B cell (primary cell): ENCODE measurements around the gene RELB. TPM values are rescaled to one million over a fixed set of nuclear protein-coding genes. Genes with fewer than 3 reads are reported as not detected.

Experiments
- ATAC-seq: fragments of 200-7000 bp; cut with Tn5 transposase; one replicate; pipeline ENCODE4 v1.10.0; 2021; ENCODE audit warnings: low read depth, mild to moderate bottlenecking, moderate number of reproducible peaks, moderate library complexity
- CTCF ChIA-PET: fragments of 350-600 bp; sonication (Branson Sonifier 250); formaldehyde crosslinking; loops from one replicate; lab custom pipeline; 2021; ENCODE audit warnings: antibody characterized with exemption, inconsistent platforms; lab: Charles Lee
- POLR2A ChIA-PET: fragments of 350-600 bp; sonication (Branson Sonifier 250); formaldehyde crosslinking; loops from one replicate; lab custom pipeline; 2021; ENCODE audit warnings: antibody characterized with exemption; lab: Charles Lee
- DNase-seq: peaks from one replicate; pipeline ENCODE4 v3.0.0; 2013
- H2AFZ ChIP-seq: 2 replicates; pipeline ENCODE4 v1.6.1; 2012; ENCODE audit warnings: mild to moderate bottlenecking, low read depth, low read length; ENCODE audit not compliant: insufficient read depth, poor library complexity, severe bottlenecking
- H3K27ac ChIP-seq, 2 donors: 1 replicate in 1 of 2; 2 replicates in 1 of 2; pipeline ENCODE4 v1.5.1; 2012 to 2013; ENCODE audit warnings: low read length in 2 of 2, mild to moderate bottlenecking in 2 of 2, moderate library complexity in 1 of 2
- H3K27me3 ChIP-seq, 4 experiments: fragments of 200-600 bp in 1 of 4; sonication (generic) in 1 of 4; replicated peaks in 1 of 4; 1 replicate in 2 of 4; 2 replicates in 2 of 4; pipeline versions ENCODE4 v1.6.1 to v1.7.0; 2013 to 2016; ENCODE audit warnings: low read length in 3 of 4, mild to moderate bottlenecking in 2 of 4, mixed read lengths in 1 of 4, moderate library complexity in 1 of 4; ENCODE audit not compliant: insufficient read depth in 4 of 4, control insufficient read depth in 3 of 4; ENCODE audit errors: control extremely low read depth in 1 of 4
- H3K36me3 ChIP-seq, 2 experiments: replicated peaks in 1 of 2; 1 replicate in 1 of 2; 2 replicates in 1 of 2; pipeline versions ENCODE4 v1.6.1 to v1.7.1; 2013; ENCODE audit warnings: low read length in 1 of 2; ENCODE audit not compliant: insufficient read depth in 2 of 2, control insufficient read depth in 1 of 2; ENCODE audit errors: control extremely low read depth in 1 of 2, extremely low read depth in 1 of 2
- H3K4me1 ChIP-seq, 2 donors: fragments of 200-600 bp in 1 of 2; sonication (generic) in 1 of 2; 1 replicate in 1 of 2; 2 replicates in 1 of 2; pipeline versions ENCODE4 v1.5.1 to v1.6.1; 2013 to 2017; ENCODE audit warnings: low read length in 2 of 2; ENCODE audit not compliant: control insufficient read depth in 2 of 2, insufficient read depth in 2 of 2
- H3K4me2 ChIP-seq: replicated peaks from 2 replicates; pipeline ENCODE3; 2012; ENCODE audit warnings: mild to moderate bottlenecking, low read depth, low read length; ENCODE audit not compliant: poor library complexity, severe bottlenecking
- H3K4me3 ChIP-seq, 5 experiments: fragments of 200-600 bp in 1 of 5; sonication (generic) in 1 of 5; 1 replicate in 3 of 5; 2 replicates in 2 of 5; pipeline versions ENCODE4 v1.5.1 to v1.7.0; 2011 to 2016; ENCODE audit warnings: low read length in 4 of 5, mild to moderate bottlenecking in 4 of 5, low read depth in 2 of 5, control low read depth in 1 of 5, moderate library complexity in 1 of 5; ENCODE audit not compliant: insufficient read depth in 1 of 5; ENCODE audit errors: control extremely low read depth in 1 of 5, extremely low read depth in 1 of 5
- H3K79me2 ChIP-seq: fragments of 200-600 bp; sonication (generic); one replicate; pipeline ENCODE4 v1.6.0; 2016; ENCODE audit warnings: low read length; ENCODE audit not compliant: control insufficient read depth, insufficient read depth
- H3K9ac ChIP-seq: fragments of 200-600 bp; sonication (generic); 2 replicates; pipeline ENCODE4 v1.6.1; 2017; ENCODE audit warnings: mild to moderate bottlenecking, low read length, moderate library complexity
- H3K9me3 ChIP-seq, 3 donors: one replicate each; pipeline versions ENCODE4 v1.6.1 to v1.7.1; 2013; ENCODE audit warnings: low read length in 2 of 3; ENCODE audit not compliant: control insufficient read depth in 2 of 3, insufficient read depth in 1 of 3; ENCODE audit errors: control extremely low read depth in 1 of 3
- H4K20me1 ChIP-seq: 2 replicates; pipeline ENCODE4 v1.6.0; 2012; ENCODE audit warnings: mild to moderate bottlenecking, low read length; ENCODE audit not compliant: insufficient read depth, control insufficient read depth, poor library complexity, severe bottlenecking
- H3K27ac Mint-ChIP-seq: one replicate; pipeline ENCODE4 v1.8.0; 2021; ENCODE audit warnings: mixed read lengths
- H3K27me3 Mint-ChIP-seq: one replicate; pipeline ENCODE4 v1.8.0; 2021; ENCODE audit warnings: mixed read lengths
- H3K4me1 Mint-ChIP-seq: one replicate; pipeline ENCODE4 v1.8.0; 2021; ENCODE audit warnings: mixed read lengths
- H3K4me3 Mint-ChIP-seq: one replicate; pipeline ENCODE4 v1.8.0; 2021; ENCODE audit warnings: mixed read lengths
- H3K9me3 Mint-ChIP-seq: one replicate; pipeline ENCODE4 v1.8.0; 2022; ENCODE audit warnings: mixed read lengths; ENCODE audit not compliant: insufficient read depth
- EZH2 ChIP-seq: IDR thresholded peaks from 2 replicates; pipeline ENCODE4 v1.6.1; 2012; ENCODE audit warnings: borderline replicate concordance, low read depth, mild to moderate bottlenecking, moderate library complexity, low read length; ENCODE audit not compliant: insufficient read depth, poor library complexity, severe bottlenecking
- WGBS: methylation state at CpG from one replicate; pipeline ENCODE4 v1.1.5; 2013; ENCODE audit warnings: missing lambda C conversion rate; ENCODE audit not compliant: insufficient coverage; 5-methylcytosine and 5-hydroxymethylcytosine counted together
- intact Hi-C: fragments of 100-400 bp; cut with micrococcal nuclease; formaldehyde crosslinking; loops from one replicate; pipeline ENCODE4 v1.10.0; 2022
- polyA plus RNA-seq: library from polyadenylated mRNA; depleted of rRNA; stranded (reverse); fragments of >200 nt; gene quantifications from 2 replicates; pipeline ENCODE4 v1.2.3, GENCODE V29; 2012
- total RNA-seq, 2 donors: library from RNA; stranded (reverse); fragments of 120-200 nt in 1 of 2; gene quantifications; 1 replicate in 1 of 2; 2 replicates in 1 of 2; pipeline versions ENCODE4 v1.2.3 to v1.2.4, GENCODE V29; 2013 to 2022
- TF ChIP-seq, protein P1 (sequence below): fragments of 200-600 bp; IDR thresholded peaks from one replicate; pipeline ENCODE4 v1.8.0; 2022; ENCODE audit warnings: antibody characterized with exemption, mild to moderate bottlenecking

Gene RELB
- total and polyA plus RNA-seq, 2 donors (not counting 1 experiment from before 2014, with no cell fraction given): 63.8 to 106 TPM

DNA sequence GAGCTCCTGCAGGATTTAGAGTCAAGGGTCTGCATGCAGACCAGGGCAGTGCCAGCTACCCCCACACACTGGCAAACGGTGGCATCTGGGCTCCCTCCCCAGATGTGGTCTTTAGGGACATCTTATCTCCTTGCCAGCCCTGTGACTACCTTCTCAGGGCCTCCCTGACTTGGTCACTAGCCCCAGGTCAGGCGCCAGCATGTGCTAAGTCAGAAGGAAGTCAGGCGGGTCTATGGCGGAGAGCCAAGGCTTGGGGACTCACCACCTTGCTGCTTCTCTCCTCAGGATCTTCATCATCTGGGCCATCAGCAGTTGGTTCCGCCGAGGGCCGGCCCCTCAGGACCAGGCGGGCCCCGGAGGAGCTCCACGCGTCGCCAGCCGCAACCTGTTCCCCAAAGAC lies 28.5 kb upstream of the RELB start:
- Histone ChIP-seq H4K20me1 (peaks cover 48% of the 10 kb centered on the region), H2AFZ (no peak overlapping the region), H3K9ac (no peak overlapping the region), H3K27me3 (no peaks in the 10 kb centered on the region), H3K9me3 (no peaks in the 10 kb centered on the region), H3K36me3 (peaks cover 3 to 71% of the 10 kb centered on the region in 2 experiments), H3K4me2 (no peak overlapping the region), H3K27ac (no peak overlapping the region), H3K4me3 (no peak overlapping the region), H3K4me1 (peaks cover 4 to 12% of the 10 kb centered on the region in 2 donors), H3K79me2 (peaks cover 55% of the 10 kb centered on the region)
- TF ChIP-seq EZH2: no peak
- TF ChIP-seq, protein P1, sequence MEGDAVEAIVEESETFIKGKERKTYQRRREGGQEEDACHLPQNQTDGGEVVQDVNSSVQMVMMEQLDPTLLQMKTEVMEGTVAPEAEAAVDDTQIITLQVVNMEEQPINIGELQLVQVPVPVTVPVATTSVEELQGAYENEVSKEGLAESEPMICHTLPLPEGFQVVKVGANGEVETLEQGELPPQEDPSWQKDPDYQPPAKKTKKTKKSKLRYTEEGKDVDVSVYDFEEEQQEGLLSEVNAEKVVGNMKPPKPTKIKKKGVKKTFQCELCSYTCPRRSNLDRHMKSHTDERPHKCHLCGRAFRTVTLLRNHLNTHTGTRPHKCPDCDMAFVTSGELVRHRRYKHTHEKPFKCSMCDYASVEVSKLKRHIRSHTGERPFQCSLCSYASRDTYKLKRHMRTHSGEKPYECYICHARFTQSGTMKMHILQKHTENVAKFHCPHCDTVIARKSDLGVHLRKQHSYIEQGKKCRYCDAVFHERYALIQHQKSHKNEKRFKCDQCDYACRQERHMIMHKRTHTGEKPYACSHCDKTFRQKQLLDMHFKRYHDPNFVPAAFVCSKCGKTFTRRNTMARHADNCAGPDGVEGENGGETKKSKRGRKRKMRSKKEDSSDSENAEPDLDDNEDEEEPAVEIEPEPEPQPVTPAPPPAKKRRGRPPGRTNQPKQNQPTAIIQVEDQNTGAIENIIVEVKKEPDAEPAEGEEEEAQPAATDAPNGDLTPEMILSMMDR: no peak
- Mint-ChIP-seq H3K4me3 (no peak overlapping the region), H3K27ac (no peak overlapping the region), H3K9me3 (no peaks in the 10 kb centered on the region), H3K4me1 (peaks cover 6% of the 10 kb centered on the region), H3K27me3 (no peaks in the 10 kb centered on the region)
- ChIA-PET POLR2A (no interaction called here), CTCF (no interaction called here)
- no peak for ATAC-seq
- DNase-seq: no peak
- intact Hi-C loops: no loop called here
- WGBS: 96% methylated on average over 13 of the region's 13 CpGs

DNA sequence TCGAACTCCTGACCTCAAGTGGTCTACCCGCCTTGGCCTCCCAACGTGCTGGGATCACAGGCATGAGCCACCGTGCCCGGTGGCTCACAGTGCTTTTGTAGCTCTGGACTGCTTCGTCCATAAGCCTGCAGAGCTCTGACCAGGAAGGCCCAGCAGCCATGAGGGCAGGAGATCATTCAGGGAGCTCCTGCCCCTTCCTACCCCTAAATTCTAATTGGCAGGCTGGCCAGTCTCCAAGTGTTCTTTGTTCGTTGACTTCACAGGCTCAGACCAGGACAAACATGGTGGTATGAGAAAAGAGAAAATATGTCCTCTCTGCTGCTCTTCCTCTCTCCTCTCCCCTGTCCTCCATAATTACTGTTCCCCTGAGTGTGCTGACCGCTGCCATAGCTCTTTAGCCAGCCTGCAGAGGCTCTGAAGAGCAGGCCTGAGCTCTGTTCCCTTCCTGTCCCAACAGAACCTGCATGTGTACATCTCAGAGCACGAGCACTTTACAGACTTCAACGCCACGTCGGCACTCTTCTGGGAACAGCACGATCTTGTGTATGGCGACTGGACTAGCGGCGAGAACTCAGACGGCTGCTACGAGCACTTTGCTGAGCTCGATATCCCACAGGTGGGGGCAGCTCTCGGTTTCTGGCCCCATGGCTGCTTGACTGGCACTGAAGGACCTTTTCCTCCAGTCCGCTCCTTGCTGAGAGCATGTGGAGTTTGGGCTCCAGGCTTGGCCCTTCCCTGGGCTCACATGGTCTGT lies 27.1 kb upstream of the RELB start:
- Histone ChIP-seq H3K9ac (no peak overlapping the region), H3K4me3 (no peak overlapping the region), H3K79me2 (peaks cover 57% of the 10 kb centered on the region), H3K27ac (no peak overlapping the region), H3K36me3 (peaks cover 2 to 66% of the 10 kb centered on the region in 2 experiments), H3K4me2 (no peak overlapping the region), H2AFZ (no peak overlapping the region), H3K9me3 (no peaks in the 10 kb centered on the region), H3K27me3 (no peaks in the 10 kb centered on the region), H4K20me1 (peaks cover 39% of the 10 kb centered on the region), H3K4me1 (peaks cover 4 to 12% of the 10 kb centered on the region in 2 donors)
- Mint-ChIP-seq H3K27ac (no peak overlapping the region), H3K4me3 (no peak overlapping the region), H3K9me3 (no peaks in the 10 kb centered on the region), H3K4me1 (peaks cover 6% of the 10 kb centered on the region), H3K27me3 (no peaks in the 10 kb centered on the region)
- intact Hi-C loops: no loop called here
- no peak for TF ChIP-seq EZH2
- TF ChIP-seq, protein P1: no peak
- ATAC-seq (no peak), DNase-seq (no peak)
- POLR2A ChIA-PET: interaction anchor here (0.7 kb wide), 1 partner anchor 13 kb away, joined by 3 read pairs; no protein-coding TSS in a partner anchor
- WGBS: 95% methylated on average over 20 of the region's 21 CpGs
- CTCF ChIA-PET: interaction anchor here (1.0 to 1.6 kb wide), 4 partner anchors 8 to 78 kb away, joined by 3 read pairs; no protein-coding TSS in a partner anchor
